SK-N-MC (cell line): ENCODE measurements around the gene ZNF385B.

Source experiments
- DNase-seq: peaks from one replicate; pipeline ENCODE4 v3.0.0-alpha.2; 2011; ENCODE audit warnings: low read depth, low spot score
- H3K27ac ChIP-seq: fragments of 200-600 bp; sonication (generic); 2 replicates; pipeline ENCODE4 v1.5.1; 2016; ENCODE audit warnings: mixed run types
- H3K36me3 ChIP-seq: fragments of 200-600 bp; sonication (generic); 2 replicates; pipeline ENCODE4 v1.6.1; 2017; ENCODE audit warnings: antibody characterized with exemption, low read length, mixed read lengths; ENCODE audit not compliant: insufficient read depth
- H3K4me3 ChIP-seq: fragments of 200-600 bp; sonication (generic); 2 replicates; pipeline ENCODE4 v1.5.1; 2016
- H3K9ac ChIP-seq: fragments of 200-600 bp; sonication (generic); 2 replicates; pipeline ENCODE4 v1.8.0; 2017; ENCODE audit warnings: mixed run types, mixed read lengths; ENCODE audit not compliant: insufficient read length
- H3K9me3 ChIP-seq: fragments of 200-600 bp; sonication (generic); 2 replicates; pipeline ENCODE4 v1.6.1; 2017; ENCODE audit warnings: low read depth, mild to moderate bottlenecking, antibody characterized with exemption, low read length, moderate library complexity, mixed read lengths
- EZH2 ChIP-seq: fragments of 200-600 bp; sonication (generic); IDR thresholded peaks from one replicate; pipeline ENCODE4 v1.6.1; 2017; ENCODE audit warnings: antibody characterized with exemption
- FOXP2 ChIP-seq: optimal IDR thresholded peaks from 2 replicates; pipeline ENCODE3; 2011; ENCODE audit warnings: mild to moderate bottlenecking, moderate library complexity; ENCODE audit not compliant: insufficient read depth; ENCODE audit errors: extremely low read length, control extremely low read depth
- POLR2AphosphoS5 ChIP-seq: IDR thresholded peaks from 2 replicates; pipeline ENCODE4 v1.6.1; 2012; ENCODE audit warnings: mild to moderate bottlenecking, low read depth, low read length, borderline replicate concordance

The ZNF385B gene

DNA sequence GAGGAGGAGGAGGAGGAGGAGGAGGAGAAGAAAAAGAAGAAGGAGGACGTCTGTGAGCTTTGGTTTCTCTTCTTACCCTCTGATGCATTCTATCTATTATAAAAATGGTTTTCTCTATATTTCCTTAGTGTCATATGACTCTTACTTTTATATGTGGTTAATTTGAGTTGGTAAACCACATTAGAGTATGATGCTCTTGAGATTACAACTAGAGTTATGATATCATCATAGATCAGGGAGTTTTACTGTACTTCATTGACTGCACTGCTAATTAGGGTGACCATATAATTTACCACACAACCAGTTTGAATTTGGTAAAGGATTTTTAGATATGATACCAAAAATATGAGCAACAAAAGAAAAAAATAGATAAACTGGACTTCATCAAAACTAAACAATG, 166.4 kb downstream of the ZNF385B start:
- Histone ChIP-seq H3K27ac (no peak overlapping the region), H3K4me3 (no peak overlapping the region), H3K9me3 (no peaks in the 10 kb centered on the region), H3K9ac (no peak overlapping the region), H3K36me3 (no peaks in the 10 kb centered on the region)
- TF ChIP-seq FOXP2 (no peak), POLR2AphosphoS5 (no peak), EZH2 (no peak)
- no peak for DNase-seq

DNA sequence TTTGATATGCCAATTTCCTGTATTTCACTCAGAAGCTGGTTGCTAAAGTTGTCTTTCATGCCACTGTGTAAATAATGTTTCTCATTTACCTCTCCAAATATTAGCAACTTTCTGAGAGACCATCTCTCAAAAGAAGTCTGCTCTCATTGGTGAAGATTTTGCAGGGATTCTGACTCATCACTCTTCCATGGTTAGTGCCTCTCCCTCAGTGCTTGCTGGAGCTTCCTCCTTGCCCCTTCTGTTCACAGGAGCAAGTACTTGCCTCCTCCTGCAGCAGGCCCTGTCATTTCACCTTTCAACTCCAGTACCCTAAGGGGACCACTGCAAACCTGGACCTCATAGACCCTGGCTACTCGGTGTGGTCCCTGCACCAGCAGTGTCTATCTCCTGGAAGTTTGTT, 168.8 kb downstream of the ZNF385B start:
- no peak for DNase-seq

DNA sequence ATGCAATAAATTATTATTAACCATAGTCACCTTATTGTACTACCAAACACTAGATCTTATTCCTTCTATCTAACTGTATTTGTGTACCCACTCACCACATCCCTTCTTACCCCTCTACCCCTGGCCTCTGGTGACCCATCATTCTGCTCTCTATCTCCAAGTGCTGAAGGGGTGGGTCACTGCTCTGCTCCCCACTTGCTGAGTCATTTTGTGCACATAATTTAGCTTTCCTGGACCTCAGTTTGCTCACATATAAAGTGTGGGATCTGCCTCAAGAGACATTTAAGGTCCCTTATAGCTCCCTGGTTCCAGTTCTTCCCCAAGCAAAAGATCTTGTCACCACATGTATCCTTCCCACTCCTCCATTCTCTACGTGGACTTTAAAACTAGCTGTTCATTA, 169.4 kb downstream of the ZNF385B start:
- no peak overlapping the region for H3K27ac ChIP-seq
- no peak for DNase-seq
- no peaks in the 10 kb centered on the region for H3K9me3 ChIP-seq
- no peak overlapping the region for H3K4me3 ChIP-seq
- no peak overlapping the region for H3K9ac ChIP-seq
- H3K36me3 ChIP-seq: no peaks in the 10 kb centered on the region
- TF ChIP-seq POLR2AphosphoS5 (no peak), EZH2 (no peak)

More for the DNA sequence above, 168.8 kb downstream of the ZNF385B start:
- Histone ChIP-seq H3K36me3 (no peaks in the 10 kb centered on the region), H3K9me3 (no peaks in the 10 kb centered on the region), H3K27ac (no peak overlapping the region), H3K4me3 (no peak overlapping the region), H3K9ac (no peak overlapping the region)
- TF ChIP-seq POLR2AphosphoS5 (no peak), FOXP2 (no peak), EZH2 (no peak)

DNA sequence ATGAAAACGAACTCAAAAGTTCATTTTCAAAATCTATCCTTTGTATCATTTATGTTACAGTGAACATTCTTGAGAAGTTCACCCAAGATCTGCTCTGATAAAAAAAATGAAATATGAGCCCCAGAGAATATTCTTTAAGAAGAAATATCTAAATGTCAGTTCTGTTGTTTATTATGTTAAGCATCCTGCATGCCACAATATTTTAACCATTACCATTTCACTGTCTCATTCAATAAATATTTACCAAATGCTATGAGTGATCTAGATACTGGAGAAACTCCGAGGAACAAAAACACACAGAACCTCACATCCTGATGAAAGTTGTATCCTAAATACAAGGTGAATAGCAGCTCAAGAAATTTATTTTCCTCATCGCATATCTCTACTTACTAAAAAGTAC, 170.2 kb downstream of the ZNF385B start:
- H3K4me3 ChIP-seq: no peak overlapping the region
- H3K9me3 ChIP-seq: no peaks in the 10 kb centered on the region
- H3K36me3 ChIP-seq: no peaks in the 10 kb centered on the region
- TF ChIP-seq FOXP2: no peak
- no peak for TF ChIP-seq POLR2AphosphoS5
- no peak for TF ChIP-seq EZH2
- DNase-seq: no peak
- no peak overlapping the region for H3K27ac ChIP-seq
- no peak overlapping the region for H3K9ac ChIP-seq

DNA sequence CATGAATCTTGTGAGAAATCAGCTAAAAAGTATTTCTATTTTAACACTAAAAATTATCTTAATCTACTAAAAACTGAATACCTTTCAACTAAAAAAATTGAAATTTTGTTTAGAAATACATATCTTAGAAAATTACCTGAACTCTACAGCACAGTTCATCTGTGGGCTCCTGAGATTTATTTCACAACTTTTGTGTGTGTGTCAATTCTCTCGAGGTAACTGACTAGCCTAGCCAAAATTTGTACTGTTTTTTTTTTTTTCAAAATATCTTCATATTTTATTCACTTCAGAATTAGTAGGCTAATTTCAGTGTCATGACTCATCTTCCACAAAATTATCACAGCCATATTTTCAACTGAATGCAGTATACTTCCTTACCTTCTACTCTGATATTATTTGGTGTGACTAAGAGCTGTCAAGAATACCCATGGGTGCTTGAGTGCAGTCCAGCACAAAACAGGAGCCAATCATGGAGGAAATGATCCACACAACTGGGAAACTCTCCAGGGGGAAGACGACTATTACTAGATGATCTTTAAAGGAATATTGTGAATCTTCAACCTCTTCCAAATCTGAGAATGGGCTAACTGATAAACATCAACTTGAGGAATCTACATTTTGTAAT, 174.6 kb downstream of the ZNF385B start:
- H3K27ac ChIP-seq: no peak overlapping the region
- TF ChIP-seq POLR2AphosphoS5 (no peak), EZH2 (no peak), FOXP2 (no peak)
- no peak overlapping the region for H3K4me3 ChIP-seq
- H3K9ac ChIP-seq: no peak overlapping the region
- no peak for DNase-seq
- no peaks in the 10 kb centered on the region for H3K36me3 ChIP-seq
- H3K9me3 ChIP-seq: no peaks in the 10 kb centered on the region

DNA sequence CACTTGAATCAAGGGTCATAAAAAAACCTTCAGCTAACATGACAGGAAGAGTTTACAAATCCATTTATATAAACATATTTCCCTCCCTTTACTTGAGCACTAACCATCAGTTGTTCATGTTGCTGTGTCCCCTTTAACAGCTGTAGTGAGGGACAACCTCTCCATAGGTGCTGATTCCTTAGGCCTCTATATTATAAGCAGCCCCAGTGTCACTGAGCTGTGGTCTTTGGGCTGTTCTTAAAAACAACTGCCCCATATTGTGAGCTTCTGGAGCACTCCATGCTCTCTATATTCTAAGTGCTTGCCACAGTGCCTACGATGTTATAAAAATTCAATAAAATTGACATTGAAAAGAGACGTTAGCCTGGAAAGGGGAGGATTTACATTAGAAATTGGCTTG, 175.3 kb downstream of the ZNF385B start:
- DNase-seq: no peak
- no peak for TF ChIP-seq FOXP2
- no peak for TF ChIP-seq EZH2
- TF ChIP-seq POLR2AphosphoS5: no peak

DNA sequence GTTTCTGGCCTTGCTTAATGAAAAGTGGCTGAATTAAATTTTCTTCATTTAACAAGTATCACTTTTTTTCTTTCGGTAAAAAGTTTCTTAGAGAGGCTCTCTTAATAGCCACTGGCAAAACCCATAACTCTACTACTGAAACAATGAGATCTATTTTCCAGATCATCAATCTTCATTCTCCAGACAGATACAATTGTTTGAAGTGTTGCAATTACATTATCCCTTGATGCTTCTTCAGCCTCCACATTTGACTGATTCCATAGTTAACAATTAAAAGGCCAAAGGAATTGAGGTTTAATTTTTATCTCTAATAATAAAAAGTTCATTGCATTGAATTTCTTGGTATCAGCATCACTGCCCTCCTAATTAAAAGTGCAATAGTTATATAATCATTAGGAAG, 176.3 kb downstream of the ZNF385B start:
- H3K9ac ChIP-seq: no peak overlapping the region
- no peak overlapping the region for H3K27ac ChIP-seq
- no peak overlapping the region for H3K4me3 ChIP-seq
- H3K36me3 ChIP-seq: no peaks in the 10 kb centered on the region
- TF ChIP-seq POLR2AphosphoS5 (no peak), FOXP2 (no peak), EZH2 (no peak)
- no peak for DNase-seq
- H3K9me3 ChIP-seq: no peaks in the 10 kb centered on the region

More for the DNA sequence above, 175.3 kb downstream of the ZNF385B start:
- no peak overlapping the region for H3K9ac ChIP-seq
- no peaks in the 10 kb centered on the region for H3K36me3 ChIP-seq
- H3K27ac ChIP-seq: no peak overlapping the region
- H3K9me3 ChIP-seq: no peaks in the 10 kb centered on the region
- H3K4me3 ChIP-seq: no peak overlapping the region

DNA sequence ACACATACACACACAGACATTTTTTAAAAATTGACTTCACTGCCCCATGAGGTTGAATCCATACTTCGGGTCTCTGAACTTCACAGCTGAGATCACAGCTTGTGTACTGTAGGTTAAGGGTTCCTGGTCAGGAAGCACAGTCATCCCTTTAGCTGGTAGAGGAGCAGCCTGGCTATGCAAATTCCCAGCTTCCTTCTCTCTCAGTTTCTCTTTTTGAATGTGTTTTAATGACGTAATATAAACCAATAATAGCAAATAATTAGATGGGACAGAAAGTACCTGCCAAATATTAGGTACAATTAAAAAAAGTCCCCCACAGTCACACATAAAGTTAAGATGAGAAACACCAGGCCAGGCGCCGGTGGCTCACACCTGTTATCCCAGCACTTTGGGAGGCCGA, 178.7 kb downstream of the ZNF385B start:
- Histone ChIP-seq H3K9me3 (no peaks in the 10 kb centered on the region), H3K36me3 (no peaks in the 10 kb centered on the region), H3K27ac (no peak overlapping the region), H3K9ac (no peak overlapping the region), H3K4me3 (no peak overlapping the region)
- TF ChIP-seq POLR2AphosphoS5 (no peak), EZH2 (no peak), FOXP2 (no peak)
- DNase-seq: no peak
